SU-DHL-6 (cell line): ENCODE data around the gene UBP1.

Experiments used
- CTCF ChIP-seq: fragments of 200-600 bp; sonication (generic); IDR thresholded peaks from one replicate; pipeline ENCODE4 v1.5.1; 2017; ENCODE audit warnings: antibody characterized with exemption, mild to moderate bottlenecking, low read length, moderate library complexity; ENCODE audit not compliant: insufficient read depth, poor library complexity, severe bottlenecking
- EZH2phosphoT487 ChIP-seq: fragments of 200-600 bp; sonication (generic), shearing (Covaris generic); conservative IDR thresholded peaks from 2 replicates; pipeline ENCODE4 v1.6.1; 2018; ENCODE audit warnings: mild to moderate bottlenecking, antibody characterized with exemption, low read length, moderate library complexity, mixed read lengths

GRCh38 chr3:33419948-33420347 lies 20.3 kb downstream of the UBP1 start:
- no peak for TF ChIP-seq CTCF
- no peak for TF ChIP-seq EZH2phosphoT487
